GM23248 (cell line): ENCODE results near the gene MILR1.

ENCODE experiments used
- EZH2 ChIP-seq: fragments of 200-600 bp; sonication (generic); IDR thresholded peaks from 2 replicates; pipeline ENCODE4 v1.6.1; 2018; ENCODE audit warnings: antibody characterized with exemption, mild to moderate bottlenecking; ENCODE audit not compliant: insufficient read depth, poor library complexity, severe bottlenecking
- EZH2phosphoT487 ChIP-seq: fragments of 200-600 bp; sonication (generic); IDR thresholded peaks from 2 replicates; pipeline ENCODE4 v1.6.1; 2018; ENCODE audit warnings: antibody characterized with exemption, moderate library complexity, mild to moderate bottlenecking, low read depth; ENCODE audit not compliant: insufficient read depth

- TF ChIP-seq EZH2phosphoT487 (no peak), EZH2 (no peak)
These were observed 59.8 kb downstream of the MILR1 start for GRCh38 chr17:64508683-64509082.
